Transverse colon (tissue), 4 donors: ENCODE data around the gene IL17REL. TPM values are rescaled to one million over a fixed set of nuclear protein-coding genes. Genes with fewer than 3 reads are reported as not detected.

ENCODE experiments used
- DNase-seq: peaks from one replicate; pipeline ENCODE4 v3.0.0-alpha.2; 2019
- H3K27ac ChIP-seq, 4 donors: fragments of 200-600 bp; sonication (generic); 2 replicates each; pipeline ENCODE4 v1.5.1; 2016 to 2018; ENCODE audit warnings: inconsistent platforms in 4 of 4
- H3K27me3 ChIP-seq: fragments of 200-600 bp; sonication (generic); 2 replicates; pipeline ENCODE4 v1.5.1; 2017; ENCODE audit warnings: inconsistent platforms
- H3K36me3 ChIP-seq, 4 donors: fragments of 200-600 bp; sonication (generic); 2 replicates each; pipeline ENCODE4 v1.5.1; 2017 to 2019; ENCODE audit warnings: inconsistent platforms in 4 of 4
- H3K4me1 ChIP-seq, 4 donors: fragments of 200-600 bp; sonication (generic); 2 replicates each; pipeline ENCODE4 v1.5.1; 2017 to 2020; ENCODE audit warnings: inconsistent platforms in 4 of 4
- H3K4me3 ChIP-seq, 4 donors: fragments of 200-600 bp; sonication (generic); 1 replicate in 1 of 4; 2 replicates in 3 of 4; pipeline versions ENCODE4 v1.5.1 to v1.6.1; 2017 to 2019; ENCODE audit warnings: inconsistent platforms in 4 of 4
- H3K9me3 ChIP-seq, 2 donors: fragments of 200-600 bp; sonication (generic); 2 replicates each; pipeline ENCODE4 v1.5.1; 2017 to 2019; ENCODE audit warnings: inconsistent platforms in 2 of 2
- EP300 ChIP-seq: sonication (generic); formaldehyde crosslinking; IDR thresholded peaks from one replicate; pipeline ENCODE4 v1.6.1; 2017; ENCODE audit warnings: antibody characterized with exemption, low read depth
- POLR2A ChIP-seq: fragments of 450-650 bp; IDR thresholded peaks from one replicate; pipeline ENCODE4 v1.6.1; 2016; ENCODE audit warnings: antibody characterized with exemption, mild to moderate bottlenecking, moderate library complexity
- POLR2AphosphoS5 ChIP-seq, 3 donors: sonication (generic); formaldehyde crosslinking; IDR thresholded peaks; one replicate each; pipeline ENCODE4 v1.6.1; 2016; ENCODE audit warnings: antibody characterized with exemption in 3 of 3
- WGBS, 2 donors: methylation state at CpG; one replicate each; pipeline ENCODE4 v1.1.5; 2018; ENCODE audit warnings: low coverage in 1 of 2; 5-methylcytosine and 5-hydroxymethylcytosine counted together
- in situ Hi-C, 4 donors: fragments of 200-750 bp; cut with MboI; loops; one replicate each; pipeline versions ENCODE4 v1.15.0 to v1.15.1; 2017; ENCODE audit warnings: low sequenced_read_pairs in 3 of 4, low pct_ligation_motif_present in 1 of 4, low pct_unique_long_range_greater_than_20kb in 1 of 4
- intact Hi-C: fragments of 100-400 bp; cut with DNase I; formaldehyde crosslinking; loops from one replicate; pipeline ENCODE4 v1.15.1; 2023; ENCODE audit warnings: low total_unique reads
- total RNA-seq, 4 donors: library from RNA; depleted of rRNA; stranded (reverse); fragments of >200 nt; gene quantifications; one replicate each; pipeline ENCODE4 v1.1.0, GENCODE V29; 2016
- TF ChIP-seq, protein P1 (sequence below), 5 experiments: fragments of 200-600 bp in 3 of 5; fragments of 450-650 bp in 2 of 5; sonication (generic) in 3 of 5; IDR thresholded peaks; 1 replicate in 2 of 5; 2 replicates in 3 of 5; pipeline ENCODE4 v1.5.1; 2016 to 2017; ENCODE audit warnings: antibody characterized with exemption in 5 of 5, inconsistent platforms in 3 of 5, mild to moderate bottlenecking in 2 of 5, moderate library complexity in 1 of 5

Gene IL17REL
- total RNA-seq, 4 donors from 2014 or later = 0.32 to 2.2 (median 1.3) TPM

DNA sequence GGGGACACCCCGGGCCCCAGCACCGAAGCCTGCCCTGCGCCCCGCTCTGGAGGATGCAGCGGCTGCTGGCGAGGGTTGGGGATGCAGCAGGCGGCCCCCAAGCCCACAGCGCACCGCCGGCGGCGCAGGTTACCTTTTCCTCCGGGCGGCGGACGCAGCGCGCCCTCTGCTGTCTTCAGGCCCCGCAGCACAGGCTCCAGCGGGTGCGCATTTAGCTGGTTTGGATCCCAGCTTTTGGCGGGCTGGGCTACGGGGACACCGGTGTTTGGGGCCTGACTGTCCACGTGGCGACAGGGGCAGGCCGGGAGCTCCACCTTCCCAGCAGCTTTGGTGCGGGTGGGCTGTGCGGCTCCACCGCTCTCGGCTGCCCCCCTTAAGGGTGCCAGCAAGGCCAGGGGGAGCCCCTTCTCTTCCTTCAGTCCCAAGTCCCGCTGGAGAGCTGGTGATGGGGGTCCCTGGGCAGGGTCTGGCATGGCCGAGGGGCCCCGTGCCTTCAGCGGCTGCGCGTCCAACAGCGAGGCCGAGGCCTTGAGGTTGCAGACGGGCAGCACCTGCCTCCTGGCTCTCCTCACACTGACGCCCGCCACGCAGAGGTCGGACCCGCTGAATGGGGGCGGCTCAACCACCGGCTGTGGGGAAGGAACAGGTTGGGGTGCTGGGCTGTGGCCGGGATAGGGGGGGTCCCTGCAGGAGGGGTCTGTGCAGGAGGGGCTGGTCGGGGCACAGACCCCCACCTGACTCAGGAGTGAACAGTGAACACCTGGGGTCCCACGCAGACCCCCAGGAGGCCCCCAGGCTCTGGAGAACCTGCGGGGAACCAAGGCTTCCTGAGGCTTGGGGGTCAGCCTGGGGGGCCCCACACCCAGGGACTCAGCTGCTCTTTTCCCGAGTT, 18.0 kb upstream of the IL17REL start:
- Histone ChIP-seq H3K9me3 (no peaks in the 10 kb centered on the region), H3K4me1 (peaks cover 0 to 9% (median 7%) of the 10 kb centered on the region in 4 donors), H3K36me3 (no peaks in the 10 kb centered on the region), H3K27me3 (peaks cover 53% of the 10 kb centered on the region), H3K4me3 (no peak overlapping the region), H3K27ac (no peak overlapping the region)
- intact Hi-C loops = loop anchor here (2.0 to 10.0 kb wide), 2 partner anchors 102 to 256 kb away; no protein-coding TSS in a partner anchor
- WGBS, 2 donors = 10% methylated on average over 29 of the region's 52 CpGs; no CpG with 5 or more reads in 1 of the 2 donors
- in situ Hi-C loops = loop anchor here (5.0 to 25.0 kb wide), 3 partner anchors 98 to 268 kb away; no protein-coding TSS in a partner anchor
- TF ChIP-seq, protein P1, sequence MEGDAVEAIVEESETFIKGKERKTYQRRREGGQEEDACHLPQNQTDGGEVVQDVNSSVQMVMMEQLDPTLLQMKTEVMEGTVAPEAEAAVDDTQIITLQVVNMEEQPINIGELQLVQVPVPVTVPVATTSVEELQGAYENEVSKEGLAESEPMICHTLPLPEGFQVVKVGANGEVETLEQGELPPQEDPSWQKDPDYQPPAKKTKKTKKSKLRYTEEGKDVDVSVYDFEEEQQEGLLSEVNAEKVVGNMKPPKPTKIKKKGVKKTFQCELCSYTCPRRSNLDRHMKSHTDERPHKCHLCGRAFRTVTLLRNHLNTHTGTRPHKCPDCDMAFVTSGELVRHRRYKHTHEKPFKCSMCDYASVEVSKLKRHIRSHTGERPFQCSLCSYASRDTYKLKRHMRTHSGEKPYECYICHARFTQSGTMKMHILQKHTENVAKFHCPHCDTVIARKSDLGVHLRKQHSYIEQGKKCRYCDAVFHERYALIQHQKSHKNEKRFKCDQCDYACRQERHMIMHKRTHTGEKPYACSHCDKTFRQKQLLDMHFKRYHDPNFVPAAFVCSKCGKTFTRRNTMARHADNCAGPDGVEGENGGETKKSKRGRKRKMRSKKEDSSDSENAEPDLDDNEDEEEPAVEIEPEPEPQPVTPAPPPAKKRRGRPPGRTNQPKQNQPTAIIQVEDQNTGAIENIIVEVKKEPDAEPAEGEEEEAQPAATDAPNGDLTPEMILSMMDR (IDR thresholded peaks at IDR 0.05) = peak; percentile 83 to 94 (median 87)
- no peak for TF ChIP-seq POLR2A
- peak; percentile 77 for DNase-seq

DNA sequence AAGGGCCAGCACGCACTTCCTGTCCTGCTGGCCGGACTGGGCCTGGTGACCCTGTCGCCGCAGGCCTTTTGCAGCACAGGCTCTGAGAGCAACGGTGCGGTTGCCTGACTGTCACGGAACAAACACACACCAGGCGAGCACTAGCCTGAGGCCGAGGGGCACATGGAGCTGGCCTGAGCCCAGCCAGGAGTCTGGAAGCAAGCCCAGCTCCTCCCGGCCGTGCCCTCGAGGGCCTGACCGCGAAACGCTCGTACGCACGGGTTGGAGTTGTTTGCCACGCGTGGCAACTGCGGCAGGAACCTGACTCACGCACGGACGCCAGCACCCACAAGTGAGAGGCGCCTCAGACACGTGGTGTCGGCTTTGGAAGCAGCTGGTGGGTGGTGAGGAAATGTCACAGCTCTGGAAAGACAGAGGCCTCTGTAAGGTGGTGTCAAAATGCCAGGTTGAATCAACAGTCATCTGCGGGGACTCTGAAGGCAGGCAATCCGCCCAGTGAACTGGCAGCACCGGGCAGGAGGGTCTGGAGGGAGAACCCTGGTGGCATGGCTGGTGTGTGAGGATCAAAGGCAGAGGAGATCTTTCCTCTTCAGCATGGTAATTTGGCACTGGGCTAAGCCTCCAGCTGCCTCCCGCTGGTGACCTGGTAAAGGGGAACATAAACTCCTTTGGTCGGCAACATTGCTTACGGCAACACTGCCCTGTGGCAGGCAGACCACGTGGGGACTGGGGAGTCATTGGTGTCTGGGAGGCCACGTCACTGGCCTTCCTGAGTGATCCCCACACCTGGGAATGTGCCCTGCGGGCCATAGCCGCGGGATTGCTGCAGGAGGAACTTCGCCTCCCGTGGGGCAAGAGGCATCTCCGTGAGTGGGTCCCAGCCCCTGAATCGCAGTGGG, 15.3 kb upstream of the IL17REL start:
- WGBS, 2 donors = 40 to 75% methylated on average over 4 to 39 of the region's 42 CpGs
- TF ChIP-seq, protein P1 (IDR thresholded peaks at IDR 0.05) = no peak
- TF ChIP-seq POLR2AphosphoS5 (IDR thresholded peaks at IDR 0.05) (no peak), EP300 (no peak), POLR2A (no peak)
- intact Hi-C loops (no loop called here), in situ Hi-C loops (loop anchor here (25.0 kb wide), 1 partner anchor 266 kb away; no protein-coding TSS in a partner anchor)
- H3K36me3 ChIP-seq = no peaks in the 10 kb centered on the region
- H3K27ac ChIP-seq = no peak overlapping the region
- no peak overlapping the region for H3K4me3 ChIP-seq
- H3K27me3 ChIP-seq = peaks cover 48% of the 10 kb centered on the region
- DNase-seq = peak; percentile 8
- no peaks in the 10 kb centered on the region for H3K9me3 ChIP-seq
- peaks cover 0 to 9% (median 7%) of the 10 kb centered on the region in 4 donors for H3K4me1 ChIP-seq

DNA sequence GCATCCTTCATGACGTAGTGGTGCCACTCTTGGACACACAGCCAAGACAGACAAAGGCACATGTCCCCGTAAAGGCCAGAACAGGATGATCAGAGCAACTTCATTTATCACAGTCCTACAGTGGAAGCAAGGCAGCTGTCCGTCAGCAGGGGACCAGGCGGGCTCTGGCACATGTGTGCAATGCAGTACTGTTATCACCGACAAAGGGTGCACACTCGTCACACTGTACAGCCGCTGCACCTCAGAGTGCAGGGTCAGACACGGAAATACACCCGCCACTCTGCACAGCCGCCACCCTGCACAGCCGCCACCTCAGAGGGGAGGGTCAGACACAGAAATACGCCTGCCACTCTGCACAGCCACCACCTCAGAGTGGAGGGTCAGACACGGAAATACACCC, 13.4 kb upstream of the IL17REL start:
- no peak for DNase-seq
- intact Hi-C loops (no loop called here), in situ Hi-C loops (loop anchor here (25.0 kb wide), 1 partner anchor 264 kb away; no protein-coding TSS in a partner anchor)
- Histone ChIP-seq H3K4me3 (no peak overlapping the region), H3K36me3 (no peaks in the 10 kb centered on the region), H3K27me3 (peaks cover 44% of the 10 kb centered on the region), H3K27ac (no peak overlapping the region), H3K9me3 (no peaks in the 10 kb centered on the region), H3K4me1 (peaks cover 0 to 9% (median 7%) of the 10 kb centered on the region in 4 donors)
- TF ChIP-seq, protein P1 (IDR thresholded peaks at IDR 0.05) = no peak
- TF ChIP-seq POLR2A (no peak), EP300 (no peak), POLR2AphosphoS5 (IDR thresholded peaks at IDR 0.05) (no peak)
- WGBS, 2 donors = 77% methylated on average over 4 to 13 of the region's 13 CpGs
